Progenitor cell of endocrine pancreas (in vitro differentiated cells): ENCODE results near the gene HNRNPDL. TPM values are rescaled to one million over a fixed set of nuclear protein-coding genes. Genes with fewer than 3 reads are reported as not detected.

Experiments
- DNase-seq: peaks from one replicate; pipeline ENCODE4 v3.0.0; 2021; ENCODE audit warnings: low spot score; ENCODE audit not compliant: unreplicated experiment
- H3K27ac Mint-ChIP-seq: 2 replicates; pipeline ENCODE4 v1.8.0; 2021; ENCODE audit warnings: mild to moderate bottlenecking, moderate library complexity, mixed read lengths
- H3K27me3 Mint-ChIP-seq: 2 replicates; pipeline ENCODE4 v1.8.0; 2021; ENCODE audit warnings: mixed read lengths
- H3K36me3 Mint-ChIP-seq: 2 replicates; pipeline ENCODE4 v1.8.0; 2022; ENCODE audit warnings: mixed read lengths; ENCODE audit not compliant: insufficient read depth
- H3K4me1 Mint-ChIP-seq: 2 replicates; pipeline ENCODE4 v1.8.0; 2021; ENCODE audit warnings: low read depth, mixed read lengths
- H3K4me3 Mint-ChIP-seq: 2 replicates; pipeline ENCODE4 v1.8.0; 2021; ENCODE audit warnings: low read depth, mild to moderate bottlenecking, moderate library complexity, mixed read lengths
- H3K9me3 Mint-ChIP-seq: 2 replicates; pipeline ENCODE4 v1.8.0; 2021; ENCODE audit warnings: low read depth, mixed read lengths
- total RNA-seq: library from RNA; stranded (reverse); gene quantifications from 2 replicates; pipeline ENCODE4 v1.2.1, GENCODE V29; 2021
- TF ChIP-seq, protein P1 (sequence below): fragments of 200-600 bp; sonication (generic); IDR thresholded peaks from one replicate; pipeline ENCODE4 v1.5.0; 2021; ENCODE audit warnings: antibody characterized with exemption, mild to moderate bottlenecking; ENCODE audit not compliant: unreplicated experiment

HNRNPDL gene
- total RNA-seq, 1 donor from 2014 or later = 549 TPM

DNA sequence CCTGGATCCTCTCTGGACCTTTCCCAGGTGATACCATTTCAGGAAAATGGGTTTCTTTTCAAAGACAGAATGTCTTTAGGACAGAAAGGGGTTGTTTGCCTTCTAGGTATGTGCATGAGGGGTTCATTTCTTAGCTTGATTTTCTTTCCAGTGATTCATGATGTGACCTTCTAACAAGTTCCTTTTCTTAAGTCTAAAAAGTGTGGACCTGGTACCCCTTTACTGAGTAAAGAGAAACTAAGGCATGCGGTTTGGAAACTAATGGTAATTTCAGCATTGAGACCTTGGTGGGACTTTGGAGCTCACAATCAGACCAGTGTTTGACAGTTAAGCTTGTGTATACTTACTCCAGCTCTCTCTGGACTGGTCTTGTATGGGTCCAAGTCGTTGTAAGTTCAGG is 8.8 kb upstream of the HNRNPDL start:
- Mint-ChIP-seq H3K36me3 (peaks cover 15% of the 10 kb centered on the region), H3K4me1 (peaks cover 11% of the 10 kb centered on the region), H3K27me3 (no peaks in the 10 kb centered on the region), H3K4me3 (no peak overlapping the region), H3K9me3 (peaks cover 4% of the 10 kb centered on the region), H3K27ac (no peak overlapping the region)
- TF ChIP-seq, protein P1, sequence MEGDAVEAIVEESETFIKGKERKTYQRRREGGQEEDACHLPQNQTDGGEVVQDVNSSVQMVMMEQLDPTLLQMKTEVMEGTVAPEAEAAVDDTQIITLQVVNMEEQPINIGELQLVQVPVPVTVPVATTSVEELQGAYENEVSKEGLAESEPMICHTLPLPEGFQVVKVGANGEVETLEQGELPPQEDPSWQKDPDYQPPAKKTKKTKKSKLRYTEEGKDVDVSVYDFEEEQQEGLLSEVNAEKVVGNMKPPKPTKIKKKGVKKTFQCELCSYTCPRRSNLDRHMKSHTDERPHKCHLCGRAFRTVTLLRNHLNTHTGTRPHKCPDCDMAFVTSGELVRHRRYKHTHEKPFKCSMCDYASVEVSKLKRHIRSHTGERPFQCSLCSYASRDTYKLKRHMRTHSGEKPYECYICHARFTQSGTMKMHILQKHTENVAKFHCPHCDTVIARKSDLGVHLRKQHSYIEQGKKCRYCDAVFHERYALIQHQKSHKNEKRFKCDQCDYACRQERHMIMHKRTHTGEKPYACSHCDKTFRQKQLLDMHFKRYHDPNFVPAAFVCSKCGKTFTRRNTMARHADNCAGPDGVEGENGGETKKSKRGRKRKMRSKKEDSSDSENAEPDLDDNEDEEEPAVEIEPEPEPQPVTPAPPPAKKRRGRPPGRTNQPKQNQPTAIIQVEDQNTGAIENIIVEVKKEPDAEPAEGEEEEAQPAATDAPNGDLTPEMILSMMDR = no peak
- no peak for DNase-seq

DNA sequence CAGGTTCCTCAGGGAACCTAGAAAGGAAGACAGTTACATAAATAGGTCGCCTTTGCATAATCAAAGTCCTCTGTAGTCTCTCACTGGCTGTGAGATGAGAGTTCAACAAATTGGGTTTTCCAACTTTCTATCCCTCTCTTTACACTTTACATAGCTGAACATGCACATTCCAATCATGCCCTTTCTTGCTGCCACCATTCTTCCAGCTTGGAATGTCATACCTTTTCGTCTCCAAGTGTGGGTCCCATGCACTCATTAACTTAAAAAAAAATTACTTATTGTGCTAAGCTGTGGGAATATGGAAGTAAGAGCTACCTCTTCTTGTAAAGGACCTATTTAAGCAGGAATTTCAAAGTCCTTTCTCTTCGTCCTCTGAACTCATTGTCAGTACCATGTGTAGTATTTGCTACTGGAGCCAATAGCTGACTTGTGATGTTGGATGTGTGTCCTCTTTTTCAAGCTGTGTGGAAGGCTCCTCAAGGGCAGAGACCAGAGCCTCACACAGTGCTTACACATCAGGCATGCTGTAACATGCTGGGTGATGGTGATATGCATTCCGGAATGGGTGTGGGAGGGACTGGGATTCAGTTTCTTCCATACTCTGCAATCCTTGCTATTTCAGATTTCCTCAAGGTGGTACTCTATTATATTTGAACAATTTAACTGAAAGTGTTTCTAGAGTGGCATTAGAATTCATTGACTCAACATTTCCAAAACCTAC is 7.2 kb upstream of the HNRNPDL start:
- no peak overlapping the region for H3K4me3 Mint-ChIP-seq

DNA sequence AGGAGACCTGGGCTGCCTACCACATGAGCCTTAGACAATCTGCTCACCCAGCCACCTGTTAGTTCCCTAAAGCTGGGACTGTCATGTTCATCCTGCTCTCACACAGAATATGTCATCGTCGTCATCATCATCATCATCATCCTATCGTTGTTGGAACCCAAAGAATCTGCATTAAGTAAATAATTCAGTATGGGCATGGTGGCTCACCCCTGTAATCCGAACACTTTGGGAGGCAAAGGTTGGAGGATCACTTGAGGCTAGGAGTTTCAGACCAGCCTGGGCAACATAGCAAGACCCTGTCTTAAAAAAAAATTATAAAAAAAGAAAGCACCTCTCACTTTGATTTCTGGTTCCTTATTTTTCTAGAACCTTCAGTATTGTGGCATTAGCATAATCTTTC is 6.5 kb upstream of the HNRNPDL start:
- H3K4me1 Mint-ChIP-seq = peaks cover 16% of the 10 kb centered on the region
- H3K27ac Mint-ChIP-seq = no peak overlapping the region

More for the DNA sequence above, 7.2 kb upstream of the HNRNPDL start:
- Mint-ChIP-seq H3K4me1 (peaks cover 16% of the 10 kb centered on the region), H3K36me3 (peaks cover 17% of the 10 kb centered on the region), H3K9me3 (peaks cover 4% of the 10 kb centered on the region), H3K27ac (no peak overlapping the region), H3K27me3 (no peaks in the 10 kb centered on the region)
- no peak for DNase-seq
- TF ChIP-seq, protein P1 = no peak

DNA sequence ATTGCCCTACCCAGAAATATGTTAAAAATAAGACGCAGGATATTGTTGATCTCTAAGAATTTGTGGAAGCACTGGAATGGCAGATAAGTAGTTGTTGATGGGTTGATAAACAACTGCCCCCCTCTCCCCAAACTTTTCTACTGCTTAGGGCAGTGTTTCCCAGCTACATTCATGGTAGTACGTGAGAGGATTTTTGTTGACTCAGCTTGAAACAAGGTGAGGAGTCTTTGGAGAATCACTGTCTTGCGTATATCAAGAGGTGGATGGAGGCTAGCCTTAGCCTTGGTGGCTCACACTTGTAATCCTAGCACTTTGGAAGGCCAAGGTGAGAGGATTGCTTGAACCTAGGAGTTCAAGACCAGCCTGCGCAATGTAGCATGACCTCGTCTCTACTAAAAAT is 5.9 kb upstream of the HNRNPDL start:
- peaks cover 4% of the 10 kb centered on the region for H3K9me3 Mint-ChIP-seq
- no peak overlapping the region for H3K27ac Mint-ChIP-seq
- TF ChIP-seq, protein P1 = no peak
- no peaks in the 10 kb centered on the region for H3K27me3 Mint-ChIP-seq
- no peak overlapping the region for H3K4me3 Mint-ChIP-seq
- H3K4me1 Mint-ChIP-seq = peaks cover 16% of the 10 kb centered on the region
- no peak for DNase-seq
- peaks cover 17% of the 10 kb centered on the region for H3K36me3 Mint-ChIP-seq

More for the DNA sequence above, 6.5 kb upstream of the HNRNPDL start:
- H3K9me3 Mint-ChIP-seq = peaks cover 4% of the 10 kb centered on the region
- no peaks in the 10 kb centered on the region for H3K27me3 Mint-ChIP-seq
- TF ChIP-seq, protein P1 = no peak
- no peak overlapping the region for H3K4me3 Mint-ChIP-seq
- no peak for DNase-seq
- H3K36me3 Mint-ChIP-seq = peaks cover 17% of the 10 kb centered on the region

DNA sequence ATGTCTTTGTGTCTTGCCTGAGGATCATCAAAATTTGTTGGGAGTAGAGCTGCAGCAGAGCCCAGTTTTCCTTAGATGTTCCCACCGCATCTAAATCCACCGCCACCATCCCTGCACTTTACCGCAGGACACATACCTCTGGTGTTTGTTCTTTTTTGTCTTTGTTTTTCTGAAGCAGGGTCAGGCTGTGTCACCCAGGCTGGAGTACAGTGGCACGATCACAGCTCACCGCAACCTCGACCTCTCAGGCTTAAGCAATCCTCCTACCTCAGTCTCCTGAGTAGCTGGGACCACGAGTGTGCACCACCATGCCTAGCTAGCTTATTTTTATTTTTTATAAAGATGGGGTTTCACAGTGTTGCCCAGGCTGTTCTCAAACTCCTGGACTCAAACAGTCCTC is 4.7 kb upstream of the HNRNPDL start:
- TF ChIP-seq, protein P1 = no peak
- Mint-ChIP-seq H3K27me3 (no peaks in the 10 kb centered on the region), H3K36me3 (peaks cover 17% of the 10 kb centered on the region), H3K4me1 (peaks cover 16% of the 10 kb centered on the region), H3K27ac (no peak overlapping the region), H3K9me3 (peaks cover 4% of the 10 kb centered on the region), H3K4me3 (no peak overlapping the region)
- DNase-seq = no peak
